OCI-LY7 (cell line): ENCODE results near the gene HAVCR2.

ENCODE experiments used
- CTCF ChIP-seq: fragments of 200-600 bp; sonication (generic); conservative IDR thresholded peaks from 2 replicates; pipeline ENCODE4 v1.5.1; 2014; ENCODE audit warnings: mild to moderate bottlenecking, antibody characterized with exemption, low read length, moderate library complexity, mixed read lengths
- EZH2phosphoT487 ChIP-seq: fragments of 200-600 bp; sonication (generic); IDR thresholded peaks from 2 replicates; pipeline ENCODE4 v1.6.1; 2018; ENCODE audit warnings: low read depth, borderline replicate concordance, mild to moderate bottlenecking, mixed run types, antibody characterized with exemption, low read length, moderate library complexity, mixed read lengths

- TF ChIP-seq CTCF (no peak), EZH2phosphoT487 (no peak)
Observed at GRCh38 chr5:157130925-157131324, 22.1 kb upstream of the HAVCR2 start.
